Tibial nerve (tissue), 4 donors: ENCODE measurements around the gene HAUS7. TPM values are rescaled to one million over a fixed set of nuclear protein-coding genes. Genes with fewer than 3 reads are reported as not detected.
A peak's percentile ranks its signal among the peaks of the same experiment; 100 is the strongest.

Source experiments
- DNase-seq, 2 donors: peaks; one replicate each; pipeline ENCODE4 v3.0.0-alpha.2; 2019; ENCODE audit warnings: low spot score in 2 of 2
- H3K27ac ChIP-seq, 4 donors: fragments of 200-600 bp; sonication (generic) in 3 of 4; one replicate each; pipeline ENCODE4 v1.5.1; 2017 to 2019; ENCODE audit warnings: mild to moderate bottlenecking in 1 of 4
- H3K27me3 ChIP-seq, 2 donors: fragments of 200-600 bp; sonication (generic) in 1 of 2; one replicate each; pipeline versions ENCODE4 v1.5.1 to v1.6.0; 2017 to 2019
- H3K36me3 ChIP-seq, 3 donors: fragments of 200-600 bp; sonication (generic); one replicate each; pipeline ENCODE4 v1.5.1; 2018 to 2019
- H3K4me1 ChIP-seq, 4 donors: fragments of 200-600 bp; sonication (generic) in 3 of 4; one replicate each; pipeline ENCODE4 v1.5.1; 2017 to 2019
- H3K4me3 ChIP-seq, 4 donors: fragments of 200-600 bp; sonication (generic) in 3 of 4; one replicate each; pipeline ENCODE4 v1.5.1; 2017 to 2019; ENCODE audit warnings: mild to moderate bottlenecking in 1 of 4, moderate library complexity in 1 of 4
- H3K9me3 ChIP-seq, 4 donors: fragments of 200-600 bp; sonication (generic) in 3 of 4; one replicate each; pipeline ENCODE4 v1.5.1; 2017 to 2019
- CTCF ChIP-seq, 5 experiments: fragments of 200-600 bp in 3 of 5; fragments of 450-650 bp in 2 of 5; sonication (generic) in 3 of 5; IDR thresholded peaks; one replicate each; pipeline ENCODE4 v1.5.1; 2016 to 2019; ENCODE audit warnings: antibody characterized with exemption in 5 of 5, mild to moderate bottlenecking in 3 of 5, moderate library complexity in 2 of 5
- EP300 ChIP-seq, 2 donors: sonication (generic); formaldehyde crosslinking; IDR thresholded peaks; one replicate each; pipeline ENCODE4 v1.6.1; 2017; ENCODE audit warnings: antibody characterized with exemption in 2 of 2, mild to moderate bottlenecking in 1 of 2
- POLR2A ChIP-seq, 2 donors: fragments of 450-650 bp; IDR thresholded peaks; one replicate each; pipeline ENCODE4 v1.6.1; 2017; ENCODE audit warnings: antibody characterized with exemption in 2 of 2, mild to moderate bottlenecking in 2 of 2, moderate library complexity in 2 of 2
- whole genome bisulfite sequencing, 2 donors: methylation state at CpG; one replicate each; pipeline ENCODE4 v1.1.5; 2018; 5-methylcytosine and 5-hydroxymethylcytosine counted together
- total RNA-seq, 4 donors: library from RNA; depleted of rRNA; stranded (reverse); fragments of >200 nt; gene quantifications; one replicate each; pipeline ENCODE4 v1.1.0, GENCODE V29; 2016

The HAUS7 gene
- total RNA-seq, 4 donors from 2014 or later, result 27.8 to 79.8 (median 30.6) TPM

GRCh38 chrX:153491351-153491914 lies 21.1 kb upstream of the HAUS7 start:
- H3K4me1 ChIP-seq, result peaks cover 0 to 52% (median 7%) of the 10 kb centered on the region in 4 donors

GRCh38 chrX:153490217-153490930 lies 20.0 kb upstream of the HAUS7 start:
- Histone ChIP-seq H3K27me3 (no peaks in the 10 kb centered on the region), H3K4me1 (peaks cover 0 to 41% (median 7%) of the 10 kb centered on the region in 4 donors), H3K4me3 (no peak overlapping the region), H3K36me3 (no peaks in the 10 kb centered on the region), H3K27ac (no peak overlapping the region), H3K9me3 (no peaks in the 10 kb centered on the region)
- no peak for DNase-seq
- TF ChIP-seq EP300 (IDR thresholded peaks at IDR 0.05) (no peak), CTCF (IDR thresholded peaks at IDR 0.05) (no peak), POLR2A (IDR thresholded peaks at IDR 0.05) (no peak)
- WGBS, 2 donors, result 73 to 85% methylated on average over 5 to 19 of the region's 20 CpGs

More at GRCh38 chrX:153491351-153491914, 21.1 kb upstream of the HAUS7 start:
- 71 to 86% methylated on average over 6 to 10 of the region's 10 CpGs for WGBS, 2 donors
- no peak for DNase-seq
- Histone ChIP-seq H3K27me3 (no peaks in the 10 kb centered on the region), H3K27ac (no peak overlapping the region), H3K9me3 (no peaks in the 10 kb centered on the region), H3K4me3 (no peak overlapping the region), H3K36me3 (no peaks in the 10 kb centered on the region)
- TF ChIP-seq CTCF (IDR thresholded peaks at IDR 0.05) (no peak), EP300 (IDR thresholded peaks at IDR 0.05) (no peak), POLR2A (IDR thresholded peaks at IDR 0.05) (no peak)

GRCh38 chrX:153488231-153488914 lies 18.0 kb upstream of the HAUS7 start:
- Histone ChIP-seq H3K4me3 (no peak overlapping the region), H3K36me3 (no peaks in the 10 kb centered on the region), H3K27me3 (no peaks in the 10 kb centered on the region), H3K27ac (peak overlapping the region in 2 of 4 donors; percentile 38 to 58), H3K9me3 (no peaks in the 10 kb centered on the region), H3K4me1 (peaks cover 0 to 22% (median 7%) of the 10 kb centered on the region in 4 donors)
- DNase-seq, result no peak
- no peak for TF ChIP-seq POLR2A (IDR thresholded peaks at IDR 0.05)
- TF ChIP-seq EP300 (IDR thresholded peaks at IDR 0.05), result no peak
- TF ChIP-seq CTCF (IDR thresholded peaks at IDR 0.05), result no peak
- WGBS, 2 donors, result 50% methylated on average over 27 of the region's 27 CpGs; no CpG with 5 or more reads in 1 of the 2 donors

- H3K27me3 ChIP-seq, result no peaks in the 10 kb centered on the region
- TF ChIP-seq POLR2A (IDR thresholded peaks at IDR 0.05) (no peak), CTCF (IDR thresholded peaks at IDR 0.05) (no peak), EP300 (IDR thresholded peaks at IDR 0.05) (no peak)
- H3K27ac ChIP-seq, result peak overlapping the region in 2 of 4 donors; percentile 38 to 58
- no peak overlapping the region for H3K4me3 ChIP-seq
- WGBS, 2 donors, result 55% methylated on average over 11 of the region's 11 CpGs; no CpG with 5 or more reads in 1 of the 2 donors
- DNase-seq, result no peak
- H3K9me3 ChIP-seq, result no peaks in the 10 kb centered on the region
- H3K4me1 ChIP-seq, result peaks cover 0 to 22% (median 7%) of the 10 kb centered on the region in 4 donors
- no peaks in the 10 kb centered on the region for H3K36me3 ChIP-seq
Measured at GRCh38 chrX:153487590-153488071, 17.3 kb upstream of the HAUS7 start.
